Stimulated activated CD8-positive, alpha-beta memory T cell treated with anti-CD3 and anti-CD28 coated beads, Interleukin-12 subunit alpha, Interleukin-12 subunit beta, amount 100 ng/mL, for 4 hours (primary cell): ENCODE data around the gene TCFL5.

Source experiments
- DNase-seq: peaks from one replicate; pipeline ENCODE4 v3.0.0-alpha.2; 2020; ENCODE audit warnings: low read depth

TCFL5 gene

GRCh38 chr20:62861726-62862336, at the start of gene TCFL5:
Gene TCFL5 (minus strand): TSS chr20:62861822. CDS start chr20:62861670, 152 bp downstream.
- peak; percentile 91 for DNase-seq

- DNase-seq: no peak
Observed at GRCh38 chr20:62910777-62911497, 49.3 kb upstream of the TCFL5 start.

GRCh38 chr20:62910217-62910766, 48.7 kb upstream of the TCFL5 start:
- no peak for DNase-seq

DNA sequence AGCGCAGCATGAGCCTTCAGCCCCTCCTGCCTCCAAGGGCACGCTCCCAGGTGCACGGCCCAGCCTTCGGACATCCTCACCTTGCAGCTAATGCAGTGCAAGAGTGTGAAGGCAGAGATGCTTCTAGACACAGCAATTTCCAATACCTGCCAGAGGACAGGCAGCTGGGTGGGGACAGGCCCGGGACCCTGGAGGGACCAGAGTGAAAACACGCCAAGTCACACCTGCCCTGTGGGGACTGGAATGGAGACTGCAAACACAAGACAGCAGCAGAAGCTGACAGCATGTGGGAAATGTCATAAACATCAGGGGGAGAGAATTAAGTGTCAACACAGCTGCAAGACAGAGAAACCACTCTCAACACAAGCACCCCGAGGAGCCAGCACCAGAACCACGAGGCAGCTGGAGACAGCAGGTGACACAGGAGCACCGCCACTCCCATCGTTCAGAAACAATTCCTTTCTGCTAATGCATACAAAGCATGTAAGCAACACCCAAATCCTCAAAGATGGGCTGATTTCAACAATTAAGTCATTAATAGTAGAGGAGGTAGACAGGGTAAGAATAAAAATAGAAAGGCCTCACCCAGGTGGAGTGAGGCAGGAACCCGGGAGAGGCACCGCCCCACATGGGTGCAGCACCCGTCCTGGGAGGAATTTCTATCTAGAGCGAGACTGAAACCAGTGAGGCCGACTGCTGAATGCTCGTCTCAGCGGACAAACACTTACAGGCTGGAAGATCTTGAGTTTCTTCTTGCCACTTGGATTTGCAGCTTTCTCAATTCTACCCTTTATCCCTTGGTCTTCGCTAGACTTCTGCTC, 47.6 kb upstream of the TCFL5 start:
- no peak for DNase-seq

- DNase-seq: no peak
Observed at GRCh38 chr20:62907384-62908317, 46.0 kb upstream of the TCFL5 start.

- no peak for DNase-seq
Observed at GRCh38 chr20:62906647-62907375, 45.2 kb upstream of the TCFL5 start.

- DNase-seq: no peak
Observed at GRCh38 chr20:62906209-62906608, 44.6 kb upstream of the TCFL5 start.

GRCh38 chr20:62905536-62906117, 44.0 kb upstream of the TCFL5 start:
- no peak for DNase-seq

- DNase-seq: no peak
Observed at GRCh38 chr20:62902926-62903615, 41.4 kb upstream of the TCFL5 start.

- no peak for DNase-seq
Observed at GRCh38 chr20:62901891-62902290, 40.3 kb upstream of the TCFL5 start.

DNA sequence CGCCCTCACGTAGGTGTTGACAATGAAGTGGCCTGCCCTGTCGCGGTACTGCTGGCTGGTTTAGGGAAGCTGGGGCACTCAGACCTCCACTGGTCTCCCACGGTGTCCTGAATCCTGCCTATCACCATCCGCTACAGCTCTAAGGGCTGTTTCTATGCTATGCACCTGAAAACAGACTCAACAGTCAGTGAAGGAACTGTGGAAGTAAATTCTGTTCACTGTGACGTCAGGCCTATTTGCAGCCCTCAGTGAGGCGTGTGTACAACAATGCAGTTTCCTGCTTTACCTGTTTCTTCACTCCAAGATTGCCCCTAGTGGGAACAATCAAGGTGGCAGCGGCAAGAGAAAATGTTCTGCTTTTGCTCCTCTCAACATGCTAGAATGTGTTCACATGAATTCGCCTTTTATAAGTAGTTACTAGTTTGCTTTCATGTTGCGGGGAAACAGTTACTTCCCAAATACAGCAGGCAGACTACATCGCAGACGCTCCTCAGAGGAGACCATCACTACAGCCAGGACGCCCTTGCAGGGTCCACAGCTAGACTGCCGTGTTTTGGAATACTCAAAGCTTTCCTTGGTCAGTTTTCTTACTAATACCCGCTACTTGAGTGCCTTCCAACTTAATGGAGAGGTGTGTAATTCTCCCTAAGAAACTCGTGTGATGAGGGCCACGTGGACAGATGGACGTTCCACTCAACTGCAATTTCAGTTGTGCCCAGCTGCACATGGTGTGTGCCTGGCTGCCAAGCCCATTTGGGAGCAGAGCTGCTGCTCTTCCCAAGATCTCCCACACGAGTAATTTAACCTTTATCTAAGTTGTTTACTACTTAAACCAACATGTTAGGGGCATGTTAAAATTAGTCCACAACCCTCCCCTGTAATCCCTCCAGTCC, 39.3 kb upstream of the TCFL5 start:
- DNase-seq: no peak

- peak; percentile 48 for DNase-seq
Observed at GRCh38 chr20:62900052-62900691, 38.5 kb upstream of the TCFL5 start.

DNA sequence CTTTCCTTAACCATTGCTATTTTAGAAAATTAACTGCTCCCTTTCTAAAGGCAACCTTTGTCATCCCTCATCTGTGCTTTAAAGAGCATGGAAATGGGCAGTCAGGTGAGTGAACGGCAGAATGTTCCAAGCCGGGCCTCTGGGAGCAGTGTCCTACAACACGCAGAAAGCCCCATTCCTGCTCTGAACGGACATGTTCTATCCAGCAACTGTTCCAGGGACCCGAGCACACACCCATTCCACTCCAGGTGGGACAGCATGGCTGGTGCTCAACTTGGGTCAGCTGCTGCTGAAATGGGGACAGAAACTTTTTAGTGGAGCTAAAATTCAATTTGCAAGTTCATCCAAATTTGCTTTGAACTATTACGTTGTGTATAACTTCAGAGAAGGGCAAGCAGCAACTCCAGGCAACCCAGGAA, 38.0 kb upstream of the TCFL5 start:
- DNase-seq: no peak

GRCh38 chr20:62898970-62899632, 37.5 kb upstream of the TCFL5 start:
- no peak for DNase-seq

GRCh38 chr20:62898093-62898964, 36.7 kb upstream of the TCFL5 start:
- DNase-seq: no peak

GRCh38 chr20:62897666-62898065, 36.0 kb upstream of the TCFL5 start:
- DNase-seq: no peak

DNA sequence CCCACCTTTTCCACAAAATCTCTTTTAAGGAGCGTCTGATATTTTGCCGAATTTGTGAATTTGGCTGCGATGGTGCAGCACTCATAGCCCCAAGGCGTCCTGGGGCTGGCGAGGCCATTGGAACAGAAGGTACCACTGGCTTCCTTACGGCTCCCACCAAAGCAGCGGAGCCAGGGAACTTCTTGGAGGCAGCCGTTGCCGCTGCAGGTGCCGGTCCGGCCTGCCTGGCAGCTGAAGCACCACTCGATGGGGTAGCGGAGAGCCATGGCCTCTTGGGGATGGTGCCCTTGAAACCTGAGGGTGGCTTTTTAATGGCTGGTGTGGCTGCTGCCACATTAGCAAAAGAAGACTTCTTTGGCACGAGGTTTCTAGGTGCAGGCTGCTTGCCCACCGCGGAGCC, 34.9 kb upstream of the TCFL5 start:
- no peak for DNase-seq
